Measurements from ENCODE around the gene OXNAD1.

OXNAD1 gene

GRCh38 chr3:16264708-16265454, at the start of gene OXNAD1, which contains the start of gene DPH3:
OXNAD1 (plus strand) TSS chr3:16265212; CDS start chr3:16270953, 5,741 bp downstream.
DPH3 (minus strand) TSS chr3:16264943; CDS start chr3:16264876, 67 bp downstream.
- peak; percentile 99 for DNase-seq (ENCODE audit: low read depth in 2 of 2)

GRCh38 chr3:16216373-16216935, 48.6 kb upstream of the OXNAD1 start:
- no peak for DNase-seq (ENCODE audit: low read depth in 2 of 2)

DNA sequence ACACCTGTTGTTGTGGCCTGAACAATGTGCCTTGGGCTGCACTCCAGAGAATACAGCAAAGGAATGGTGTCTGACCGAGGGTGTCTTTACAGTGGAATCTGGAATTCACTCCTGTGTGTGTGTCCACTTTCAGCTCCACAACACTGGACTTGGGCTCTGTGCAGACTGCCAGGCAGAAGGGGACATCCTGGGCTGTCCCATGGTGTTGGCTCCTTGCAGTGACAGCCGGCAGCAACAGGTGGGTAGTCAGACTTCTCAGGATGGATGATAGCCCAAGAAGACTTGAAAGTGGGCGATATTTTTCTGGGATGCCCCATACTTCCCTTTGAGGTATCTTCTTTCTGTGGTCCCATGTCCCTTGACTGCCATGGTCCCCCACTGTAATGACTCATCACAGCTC, 45.2 kb upstream of the OXNAD1 start:
- no peak for DNase-seq (ENCODE audit: low read depth in 2 of 2)

- no peak for DNase-seq (ENCODE audit: low read depth in 2 of 2)
These were observed 43.0 kb upstream of the OXNAD1 start for GRCh38 chr3:16221990-16222389.

- no peak for DNase-seq (ENCODE audit: low read depth in 2 of 2)
These were observed 42.5 kb upstream of the OXNAD1 start for GRCh38 chr3:16222547-16222946.

DNA sequence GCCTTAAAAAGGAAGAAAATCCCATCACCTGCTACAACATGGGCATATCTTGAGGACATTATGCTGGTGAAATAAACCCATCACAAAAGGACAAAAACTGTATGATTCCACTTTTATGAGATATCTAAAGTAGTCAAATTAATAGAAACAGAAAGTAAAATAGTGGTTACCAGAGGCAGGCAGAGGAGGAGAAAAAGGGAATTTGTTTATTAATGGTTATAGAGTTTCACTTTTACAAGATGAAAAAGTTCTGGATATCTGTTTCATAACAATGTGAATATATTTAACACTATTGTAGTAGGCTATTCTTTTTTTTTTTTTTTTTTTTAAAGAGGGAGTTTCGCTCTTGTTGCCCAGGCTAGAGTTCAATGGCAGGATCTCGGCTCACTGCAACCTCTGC, 40.7 kb upstream of the OXNAD1 start:
- DNase-seq (ENCODE audit: low read depth in 2 of 2), result no peak

- DNase-seq (ENCODE audit: low read depth in 2 of 2), result no peak
These were observed 37.4 kb upstream of the OXNAD1 start for GRCh38 chr3:16227566-16227965.

DNA sequence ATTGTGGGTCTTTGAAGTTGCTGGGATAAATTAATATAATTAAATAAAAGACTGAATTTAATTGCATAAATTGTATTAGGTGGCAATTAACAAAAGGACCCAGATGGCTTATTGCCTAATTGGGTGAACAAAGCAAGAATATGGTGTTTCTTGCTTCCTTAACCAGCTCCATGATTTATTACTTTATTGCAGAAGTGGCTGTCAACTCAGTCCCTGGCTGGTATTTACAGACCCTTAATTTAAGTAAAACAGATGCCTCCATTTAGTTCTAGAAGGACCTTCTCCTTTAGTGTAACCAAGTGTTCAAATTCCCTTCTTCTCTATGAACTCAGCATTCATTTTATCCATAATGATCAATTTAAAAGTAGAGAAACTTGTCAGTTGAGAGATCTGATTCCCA, 35.3 kb upstream of the OXNAD1 start:
- DNase-seq (ENCODE audit: low read depth in 2 of 2), result no peak

DNA sequence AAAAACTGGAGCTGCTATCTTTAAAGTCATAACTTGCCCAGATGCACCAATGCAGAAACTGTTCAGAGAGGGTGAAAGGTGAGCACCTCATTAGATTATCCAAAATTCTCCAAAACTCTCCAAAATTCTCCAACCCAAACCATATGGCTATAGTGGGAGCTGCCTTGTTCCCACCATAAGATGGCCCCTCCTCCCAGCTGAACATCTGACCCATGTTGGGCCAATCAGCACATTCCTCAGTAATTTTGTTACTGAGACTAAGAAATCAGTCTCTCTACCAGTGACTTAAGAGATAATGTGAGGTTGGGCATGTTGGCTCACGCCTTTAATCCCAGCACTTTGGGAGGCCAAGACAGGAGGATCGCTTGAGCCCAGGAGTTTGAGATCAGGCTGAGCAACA, 33.0 kb upstream of the OXNAD1 start:
- DNase-seq (ENCODE audit: low read depth in 2 of 2), result no peak

- DNase-seq (ENCODE audit: low read depth in 2 of 2), result no peak
These were observed 31.2 kb upstream of the OXNAD1 start for GRCh38 chr3:16233806-16234205.

- DNase-seq (ENCODE audit: low read depth in 2 of 2), result no peak
These were observed 30.7 kb upstream of the OXNAD1 start for GRCh38 chr3:16234281-16234680.

GRCh38 chr3:16236030-16236639, 28.9 kb upstream of the OXNAD1 start:
- DNase-seq (ENCODE audit: low read depth in 2 of 2), result no peak

DNA sequence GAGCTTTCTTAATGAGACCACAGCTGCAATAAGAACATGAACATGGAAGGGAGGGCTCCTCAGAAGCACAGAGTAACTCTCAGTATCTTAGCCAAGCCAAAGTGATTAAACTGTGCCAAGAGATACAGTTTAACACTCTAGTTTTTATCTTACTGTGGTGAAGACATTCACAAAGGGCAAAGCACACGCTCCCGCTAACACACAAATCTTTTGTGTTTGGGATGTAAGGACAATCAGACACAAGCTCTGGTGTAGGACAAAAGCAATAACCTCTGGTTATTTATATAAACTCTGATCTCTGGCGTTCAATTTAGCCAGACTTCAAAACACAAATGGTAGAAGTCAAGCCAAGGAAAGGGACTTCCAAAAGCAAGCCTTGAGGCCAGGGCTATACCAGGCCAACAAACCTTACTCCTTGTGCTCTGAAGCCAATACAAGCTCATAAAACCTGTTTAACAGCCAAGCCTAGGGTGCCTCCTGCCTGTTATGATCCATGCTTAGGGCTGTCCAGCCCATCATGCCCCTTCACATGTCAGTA, 28.1 kb upstream of the OXNAD1 start:
- DNase-seq (ENCODE audit: low read depth in 2 of 2), result no peak

DNA sequence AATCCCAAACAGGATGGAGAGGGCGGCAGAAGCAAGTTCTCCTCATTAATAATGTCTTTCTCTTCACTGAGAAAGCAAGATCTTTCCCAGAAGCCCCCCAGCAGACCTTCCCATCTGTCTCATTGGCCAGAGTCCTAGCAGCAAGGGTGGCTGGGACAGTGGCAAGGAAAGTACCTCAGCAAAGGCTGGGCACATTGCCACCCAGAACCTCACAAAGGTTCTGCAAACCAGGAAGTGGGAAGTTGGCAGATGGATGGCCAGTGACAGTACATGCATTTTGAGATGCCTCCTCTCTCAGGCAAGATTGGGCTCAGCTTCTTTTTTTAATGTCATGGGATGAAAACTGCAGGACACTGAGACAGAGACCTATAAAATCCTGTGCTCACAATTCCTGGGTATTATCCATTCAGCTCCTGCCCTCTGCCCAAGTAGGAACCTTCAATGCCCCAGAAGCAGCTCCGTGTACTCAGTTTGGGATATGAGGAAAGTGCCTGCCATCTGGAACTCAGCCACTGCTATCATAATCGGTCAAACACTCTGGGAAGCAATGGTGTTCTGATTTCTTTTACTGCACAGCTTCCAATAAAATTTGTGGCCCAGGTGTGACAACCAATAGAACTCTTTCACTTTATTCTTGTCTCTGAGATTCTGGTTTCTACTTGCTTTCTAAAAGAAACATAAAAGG, 25.8 kb upstream of the OXNAD1 start:
- no peak for DNase-seq (ENCODE audit: low read depth in 2 of 2)

DNA sequence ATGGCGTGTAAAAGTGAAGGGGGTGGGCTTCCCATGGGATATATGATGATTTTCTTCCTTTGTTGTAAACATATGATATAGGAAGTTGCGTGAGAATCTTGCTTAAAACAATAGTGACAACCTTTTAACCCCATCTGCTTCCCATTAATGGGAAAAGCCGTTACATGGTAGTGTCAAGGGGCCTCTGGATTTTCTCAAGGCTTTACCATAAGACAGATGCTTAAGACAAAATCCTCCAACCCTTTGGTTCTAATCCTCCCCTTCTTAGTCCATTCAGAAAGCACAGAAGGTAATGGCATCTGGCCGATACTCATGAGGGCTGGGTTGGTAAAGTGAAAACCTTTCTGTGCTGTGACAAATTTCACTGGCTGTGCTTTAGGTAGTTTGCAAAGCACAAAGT, 25.2 kb upstream of the OXNAD1 start:
- DNase-seq (ENCODE audit: low read depth in 2 of 2), result no peak

- no peak for DNase-seq (ENCODE audit: low read depth in 2 of 2)
These were observed 24.6 kb upstream of the OXNAD1 start for GRCh38 chr3:16240229-16241023.

DNA sequence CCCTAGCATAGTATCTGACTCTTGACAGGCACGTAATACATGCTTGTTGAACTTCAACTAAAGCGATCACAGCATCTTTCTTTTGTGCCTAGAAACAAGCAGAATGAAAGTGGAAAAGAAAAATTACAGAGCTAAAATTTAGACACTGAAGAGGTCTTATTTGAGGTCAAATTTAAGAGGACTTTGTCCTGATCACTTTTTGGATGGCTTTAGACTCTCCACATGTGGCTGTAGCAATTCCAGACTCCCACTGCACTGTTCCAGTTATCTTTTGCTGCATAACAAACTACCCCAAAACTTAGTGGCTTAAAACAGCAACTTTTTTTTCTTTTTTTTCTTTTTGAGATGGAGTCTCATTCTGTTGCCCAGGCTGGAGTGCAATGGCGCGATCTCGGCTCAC, 23.8 kb upstream of the OXNAD1 start:
- no peak for DNase-seq (ENCODE audit: low read depth in 2 of 2)

DNA sequence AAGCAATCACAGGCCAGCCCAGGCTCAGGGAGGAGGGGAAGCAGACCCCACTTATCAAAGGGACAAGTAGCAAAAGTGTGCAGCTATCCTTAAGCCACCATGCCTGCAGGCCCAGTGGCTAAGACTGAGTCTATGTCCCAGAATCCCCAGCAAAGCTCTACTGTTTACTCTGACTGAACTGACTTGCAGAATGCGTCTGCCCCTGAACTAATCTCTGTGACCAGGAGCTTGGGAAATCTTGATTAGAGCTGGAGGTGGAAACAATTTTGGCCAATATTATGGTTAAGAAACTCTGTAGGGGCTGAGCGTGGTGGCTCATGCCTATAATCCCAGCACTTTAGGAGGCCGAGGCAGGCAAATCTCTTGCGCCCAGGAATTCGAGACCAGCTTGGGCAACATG, 22.8 kb upstream of the OXNAD1 start:
- no peak for DNase-seq (ENCODE audit: low read depth in 2 of 2)

DNA sequence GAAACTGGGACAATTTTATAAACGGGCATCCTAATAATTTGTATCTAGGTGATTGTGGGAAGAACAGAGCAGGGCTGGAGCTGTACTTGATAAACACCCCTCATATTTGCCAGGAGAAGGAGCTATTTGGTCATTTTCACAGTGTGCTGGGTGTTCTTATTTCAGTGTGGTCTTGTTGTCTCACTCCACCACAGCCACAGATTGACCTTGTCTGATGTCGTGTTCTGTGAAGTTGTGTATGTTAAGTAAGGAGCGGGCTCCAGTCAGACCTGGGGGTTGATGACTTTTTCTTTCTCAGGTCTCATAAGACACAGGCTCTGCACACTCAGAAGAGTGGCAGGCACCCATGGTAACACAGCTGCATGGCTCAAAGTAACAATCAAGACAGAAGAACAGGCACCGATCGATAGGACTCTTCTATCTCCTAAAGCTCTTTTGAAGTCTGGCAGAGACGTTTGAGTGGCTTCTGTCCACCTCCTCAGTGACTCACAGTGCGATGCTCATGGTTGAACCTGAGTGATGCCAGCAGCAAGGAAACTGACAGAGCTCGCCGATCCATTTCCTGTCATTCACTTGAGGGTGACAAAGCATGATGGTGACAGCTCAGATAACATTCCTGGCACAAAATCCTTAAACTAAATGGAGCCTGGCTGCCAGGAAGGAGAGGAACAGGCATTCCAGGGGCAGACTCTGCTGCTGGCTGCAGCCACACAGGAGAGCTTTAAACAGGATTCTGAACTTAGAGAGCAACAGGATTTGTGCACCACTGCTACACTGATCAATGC, 21.1 kb upstream of the OXNAD1 start:
- DNase-seq (ENCODE audit: low read depth in 2 of 2), result no peak

DNA sequence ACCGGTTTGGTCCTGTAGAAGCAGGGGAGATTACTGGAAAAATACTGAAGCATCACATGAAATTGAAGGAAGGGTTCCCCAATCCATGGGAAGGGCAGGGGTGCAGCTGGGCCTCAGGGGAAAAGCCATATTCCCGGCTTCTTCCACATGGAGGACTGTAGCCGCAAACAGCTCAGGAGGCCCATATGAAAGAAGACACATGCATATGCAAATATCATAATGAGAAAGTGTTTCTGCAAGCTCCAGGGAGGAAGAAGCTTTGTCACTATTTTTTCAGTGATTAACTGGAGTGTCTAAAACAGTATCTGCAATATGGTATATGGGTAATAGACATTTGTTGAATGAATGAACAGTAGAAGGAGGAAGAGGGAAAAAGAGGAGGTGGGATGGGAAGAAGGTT, 19.4 kb upstream of the OXNAD1 start:
- no peak for DNase-seq (ENCODE audit: low read depth in 2 of 2)
